Astrocyte of the cerebellum (primary cell): ENCODE data around the gene SYNGR2.

Experiments used
- DNase-seq: peaks from one replicate; pipeline ENCODE4 v3.0.0-alpha.2; 2011; ENCODE audit warnings: low read depth
- H3K4me3 ChIP-seq: 2 replicates; pipeline ENCODE4 v1.5.1; 2011; ENCODE audit warnings: mild to moderate bottlenecking, low read depth, low read length, moderate library complexity
- CTCF ChIP-seq: IDR thresholded peaks from 2 replicates; pipeline ENCODE4 v1.5.1; 2012; ENCODE audit warnings: low read length, low read depth, moderate library complexity, mild to moderate bottlenecking; ENCODE audit errors: missing control alignments
- in situ Hi-C: cut with HindIII; loops from 2 replicates; pipeline ENCODE4 v1.10.0; 2017; ENCODE audit warnings: low sequenced_read_pairs

The SYNGR2 gene

DNA sequence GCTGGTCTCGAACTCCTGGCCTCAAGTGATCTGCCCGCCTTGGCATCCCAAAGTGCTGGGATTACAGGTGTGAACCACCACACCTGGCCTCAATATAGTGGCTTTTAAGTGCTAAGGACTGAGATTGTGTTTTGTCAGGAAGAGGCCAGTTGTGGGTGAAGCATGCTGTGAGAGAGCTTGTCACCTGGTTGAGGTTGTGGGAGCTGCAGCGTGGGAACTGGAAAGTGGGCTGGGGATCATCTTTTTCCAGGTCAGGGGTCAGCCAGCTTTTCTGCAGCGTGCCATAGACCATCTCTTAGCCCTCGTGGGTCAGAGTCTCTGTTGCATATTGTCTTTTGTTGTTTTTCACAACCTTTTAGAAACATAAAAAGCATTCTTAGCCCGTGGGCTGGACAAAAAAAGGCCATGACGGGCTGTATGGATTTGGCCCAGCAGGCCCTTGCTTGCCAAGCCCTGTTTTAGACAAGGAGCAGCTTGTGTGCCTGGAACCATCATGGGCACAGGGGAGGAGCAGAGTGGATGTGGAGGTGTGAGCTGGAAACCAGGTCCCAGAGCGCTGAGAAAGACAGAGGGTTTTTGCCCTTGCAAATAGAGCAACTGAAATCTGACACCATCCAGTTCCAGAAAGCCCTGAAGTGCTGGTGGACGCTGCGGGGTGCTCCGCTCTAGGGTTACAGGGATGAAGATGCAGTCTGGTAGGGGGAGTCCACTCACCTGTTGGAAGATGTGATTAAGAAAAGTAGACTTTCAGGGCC, 51.2 kb downstream of the SYNGR2 start:
- no peak overlapping the region for H3K4me3 ChIP-seq
- no peak for DNase-seq
- in situ Hi-C loops = no loop called here
- TF ChIP-seq CTCF = no peak
